A549 (cell line): ENCODE results near the gene PVALEF.

Experiments
- CEBPB ChIP-seq, 2 experiments: fragments of >200 bp in 1 of 2; sonication (Bioruptor Twin) in 1 of 2; formaldehyde crosslinking in 1 of 2; IDR thresholded peaks; 2 replicates each; pipeline ENCODE4 v1.6.1; 2012 to 2016
- CHD4 ChIP-seq: fragments of 200-600 bp; sonication (generic); IDR thresholded peaks from 2 replicates; pipeline ENCODE4 v1.6.1; 2016; ENCODE audit warnings: antibody characterized with exemption, mild to moderate bottlenecking, borderline replicate concordance
- EP300 ChIP-seq, 2 experiments: fragments of >200 bp; sonication (Bioruptor Twin); formaldehyde crosslinking; IDR thresholded peaks; 2 replicates in 1 of 2; 3 replicates in 1 of 2; pipeline ENCODE4 v1.6.1; 2016 to 2017
- POLR2A ChIP-seq: IDR thresholded peaks from 2 replicates; pipeline ENCODE4 v1.6.1; 2012; ENCODE audit warnings: mild to moderate bottlenecking, low read length
- RFX5 ChIP-seq: fragments of 450-650 bp; IDR thresholded peaks from 2 replicates; pipeline ENCODE4 v1.7.1; 2014; ENCODE audit warnings: antibody characterized with exemption, mild to moderate bottlenecking, moderate library complexity
- SMC3 ChIP-seq: fragments of >200 bp; sonication (Bioruptor Twin); formaldehyde crosslinking; IDR thresholded peaks from 3 replicates; pipeline ENCODE4 v1.6.1; 2018; ENCODE audit warnings: inconsistent platforms
- TF ChIP-seq, protein P1 (sequence below): fragments of 200-600 bp; sonication (generic); IDR thresholded peaks from 2 replicates; pipeline ENCODE4 v1.6.1; 2016; ENCODE audit warnings: antibody characterized with exemption, mild to moderate bottlenecking, moderate library complexity
- TF ChIP-seq, protein P2 (sequence below): fragments of >200 bp; sonication (Bioruptor Twin); formaldehyde crosslinking; IDR thresholded peaks from 3 replicates; pipeline ENCODE4 v1.5.1; 2016
- TF ChIP-seq, protein P3 (sequence below): fragments of 450-650 bp; IDR thresholded peaks from 2 replicates; pipeline ENCODE4 v1.6.1; 2014; ENCODE audit warnings: antibody characterized with exemption

DNA sequence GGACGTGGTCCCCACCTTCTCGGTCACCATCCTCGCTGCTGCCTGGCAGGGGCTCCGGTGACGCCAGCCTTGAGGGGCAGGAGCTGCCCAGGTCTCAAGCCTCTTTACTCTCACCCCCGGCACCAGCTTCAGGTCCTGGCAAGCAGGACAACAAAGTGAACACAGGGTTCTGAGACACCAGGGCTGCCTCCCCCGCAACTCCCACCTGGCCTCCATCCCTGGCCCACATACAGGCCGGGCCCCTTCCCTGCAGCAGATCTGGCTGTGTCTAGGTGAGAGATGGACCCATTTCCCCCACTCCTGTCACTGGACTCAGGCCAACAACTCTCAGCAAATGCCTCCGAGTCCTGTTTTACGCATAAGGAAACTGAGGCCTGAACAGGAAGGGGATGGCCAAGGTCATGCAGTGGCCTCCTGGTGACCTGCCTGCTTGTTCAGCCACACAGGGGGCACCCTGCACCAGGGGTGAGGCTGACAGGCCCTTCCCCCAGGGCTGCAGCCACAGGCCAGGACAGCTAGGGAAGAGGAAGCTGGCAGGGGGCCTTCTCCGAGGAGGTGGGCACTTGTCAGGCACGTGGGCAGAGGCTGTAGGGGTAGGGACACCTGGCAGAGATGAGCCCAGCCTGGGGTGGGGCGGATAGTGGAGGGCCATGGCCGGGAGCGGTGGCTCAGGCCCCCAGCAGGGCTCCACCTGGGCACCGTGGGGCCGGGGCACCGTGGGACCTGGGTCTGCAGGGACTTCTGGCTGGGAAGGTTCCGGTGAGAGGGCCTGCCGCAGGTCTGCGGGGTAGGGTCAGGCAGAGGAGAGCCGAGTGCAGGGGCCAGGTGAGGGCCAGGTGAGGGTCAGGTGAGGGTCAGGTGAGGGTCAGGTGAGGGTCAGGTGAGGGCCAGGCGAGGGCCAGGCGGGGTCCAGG is 46.7 kb upstream of the PVALEF start:
- TF ChIP-seq, protein P1, sequence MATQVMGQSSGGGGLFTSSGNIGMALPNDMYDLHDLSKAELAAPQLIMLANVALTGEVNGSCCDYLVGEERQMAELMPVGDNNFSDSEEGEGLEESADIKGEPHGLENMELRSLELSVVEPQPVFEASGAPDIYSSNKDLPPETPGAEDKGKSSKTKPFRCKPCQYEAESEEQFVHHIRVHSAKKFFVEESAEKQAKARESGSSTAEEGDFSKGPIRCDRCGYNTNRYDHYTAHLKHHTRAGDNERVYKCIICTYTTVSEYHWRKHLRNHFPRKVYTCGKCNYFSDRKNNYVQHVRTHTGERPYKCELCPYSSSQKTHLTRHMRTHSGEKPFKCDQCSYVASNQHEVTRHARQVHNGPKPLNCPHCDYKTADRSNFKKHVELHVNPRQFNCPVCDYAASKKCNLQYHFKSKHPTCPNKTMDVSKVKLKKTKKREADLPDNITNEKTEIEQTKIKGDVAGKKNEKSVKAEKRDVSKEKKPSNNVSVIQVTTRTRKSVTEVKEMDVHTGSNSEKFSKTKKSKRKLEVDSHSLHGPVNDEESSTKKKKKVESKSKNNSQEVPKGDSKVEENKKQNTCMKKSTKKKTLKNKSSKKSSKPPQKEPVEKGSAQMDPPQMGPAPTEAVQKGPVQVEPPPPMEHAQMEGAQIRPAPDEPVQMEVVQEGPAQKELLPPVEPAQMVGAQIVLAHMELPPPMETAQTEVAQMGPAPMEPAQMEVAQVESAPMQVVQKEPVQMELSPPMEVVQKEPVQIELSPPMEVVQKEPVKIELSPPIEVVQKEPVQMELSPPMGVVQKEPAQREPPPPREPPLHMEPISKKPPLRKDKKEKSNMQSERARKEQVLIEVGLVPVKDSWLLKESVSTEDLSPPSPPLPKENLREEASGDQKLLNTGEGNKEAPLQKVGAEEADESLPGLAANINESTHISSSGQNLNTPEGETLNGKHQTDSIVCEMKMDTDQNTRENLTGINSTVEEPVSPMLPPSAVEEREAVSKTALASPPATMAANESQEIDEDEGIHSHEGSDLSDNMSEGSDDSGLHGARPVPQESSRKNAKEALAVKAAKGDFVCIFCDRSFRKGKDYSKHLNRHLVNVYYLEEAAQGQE: no peak
- TF ChIP-seq, protein P2, sequence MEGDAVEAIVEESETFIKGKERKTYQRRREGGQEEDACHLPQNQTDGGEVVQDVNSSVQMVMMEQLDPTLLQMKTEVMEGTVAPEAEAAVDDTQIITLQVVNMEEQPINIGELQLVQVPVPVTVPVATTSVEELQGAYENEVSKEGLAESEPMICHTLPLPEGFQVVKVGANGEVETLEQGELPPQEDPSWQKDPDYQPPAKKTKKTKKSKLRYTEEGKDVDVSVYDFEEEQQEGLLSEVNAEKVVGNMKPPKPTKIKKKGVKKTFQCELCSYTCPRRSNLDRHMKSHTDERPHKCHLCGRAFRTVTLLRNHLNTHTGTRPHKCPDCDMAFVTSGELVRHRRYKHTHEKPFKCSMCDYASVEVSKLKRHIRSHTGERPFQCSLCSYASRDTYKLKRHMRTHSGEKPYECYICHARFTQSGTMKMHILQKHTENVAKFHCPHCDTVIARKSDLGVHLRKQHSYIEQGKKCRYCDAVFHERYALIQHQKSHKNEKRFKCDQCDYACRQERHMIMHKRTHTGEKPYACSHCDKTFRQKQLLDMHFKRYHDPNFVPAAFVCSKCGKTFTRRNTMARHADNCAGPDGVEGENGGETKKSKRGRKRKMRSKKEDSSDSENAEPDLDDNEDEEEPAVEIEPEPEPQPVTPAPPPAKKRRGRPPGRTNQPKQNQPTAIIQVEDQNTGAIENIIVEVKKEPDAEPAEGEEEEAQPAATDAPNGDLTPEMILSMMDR: no peak
- TF ChIP-seq POLR2A (no peak), EP300 (IDR thresholded peaks at IDR 0.05) (no peak), SMC3 (no peak), CEBPB (IDR thresholded peaks at IDR 0.05) (no peak), CHD4 (no peak), RFX5 (no peak)
- TF ChIP-seq, protein P3, sequence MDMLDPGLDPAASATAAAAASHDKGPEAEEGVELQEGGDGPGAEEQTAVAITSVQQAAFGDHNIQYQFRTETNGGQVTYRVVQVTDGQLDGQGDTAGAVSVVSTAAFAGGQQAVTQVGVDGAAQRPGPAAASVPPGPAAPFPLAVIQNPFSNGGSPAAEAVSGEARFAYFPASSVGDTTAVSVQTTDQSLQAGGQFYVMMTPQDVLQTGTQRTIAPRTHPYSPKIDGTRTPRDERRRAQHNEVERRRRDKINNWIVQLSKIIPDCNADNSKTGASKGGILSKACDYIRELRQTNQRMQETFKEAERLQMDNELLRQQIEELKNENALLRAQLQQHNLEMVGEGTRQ: no peak
